KMS-11 (cell line): ENCODE results near the gene DDI1.

ENCODE experiments used
- H2AFZ ChIP-seq: fragments of 200-600 bp; sonication (generic); 2 replicates; pipeline ENCODE4 v1.6.1; 2016; ENCODE audit warnings: antibody characterized with exemption, mixed run types, low read depth
- H3K27ac ChIP-seq: fragments of 200-600 bp; sonication (generic); 2 replicates; pipeline ENCODE4 v1.6.1; 2016; ENCODE audit warnings: mild to moderate bottlenecking, mixed run types
- H3K27me3 ChIP-seq: fragments of 200-600 bp; sonication (generic); 2 replicates; pipeline ENCODE4 v1.6.1; 2017; ENCODE audit warnings: mild to moderate bottlenecking, low read depth, mixed run types, moderate library complexity; ENCODE audit not compliant: insufficient read depth
- H3K36me3 ChIP-seq: fragments of 200-600 bp; sonication (generic); 2 replicates; pipeline ENCODE4 v1.6.1; 2017; ENCODE audit warnings: mild to moderate bottlenecking, mixed run types; ENCODE audit not compliant: insufficient read depth
- H3K4me1 ChIP-seq: fragments of 200-600 bp; sonication (generic); 2 replicates; pipeline ENCODE4 v1.6.1; 2016; ENCODE audit warnings: mild to moderate bottlenecking, low read depth, mixed run types; ENCODE audit not compliant: poor library complexity, severe bottlenecking
- H3K4me2 ChIP-seq: fragments of 200-600 bp; sonication (generic); 2 replicates; pipeline ENCODE4 v1.7.0; 2016; ENCODE audit warnings: mild to moderate bottlenecking, mixed run types
- H3K4me3 ChIP-seq: fragments of 200-600 bp; sonication (generic); IDR thresholded peaks from 2 replicates; pipeline ENCODE4 v1.6.1; 2017; ENCODE audit warnings: low read depth, low read length, mixed read lengths; ENCODE audit not compliant: insufficient read depth
- H3K79me2 ChIP-seq: fragments of 200-600 bp; sonication (generic); 2 replicates; pipeline ENCODE4 v1.6.1; 2016; ENCODE audit warnings: low read depth, mixed run types; ENCODE audit not compliant: insufficient read depth
- H3K9ac ChIP-seq: fragments of 200-600 bp; sonication (generic); 2 replicates; pipeline ENCODE4 v1.6.1; 2016; ENCODE audit warnings: mild to moderate bottlenecking, mixed run types
- H4K20me1 ChIP-seq: fragments of 200-600 bp; sonication (generic); 2 replicates; pipeline ENCODE4 v1.6.1; 2016; ENCODE audit warnings: mild to moderate bottlenecking, mixed run types; ENCODE audit not compliant: insufficient read depth
- CTCF ChIP-seq: fragments of 200-600 bp; sonication (generic); conservative IDR thresholded peaks from 2 replicates; pipeline ENCODE4 v1.6.1; 2017; ENCODE audit warnings: low read depth, mild to moderate bottlenecking, antibody characterized with exemption, low read length, moderate library complexity, mixed read lengths

The DDI1 gene

DNA sequence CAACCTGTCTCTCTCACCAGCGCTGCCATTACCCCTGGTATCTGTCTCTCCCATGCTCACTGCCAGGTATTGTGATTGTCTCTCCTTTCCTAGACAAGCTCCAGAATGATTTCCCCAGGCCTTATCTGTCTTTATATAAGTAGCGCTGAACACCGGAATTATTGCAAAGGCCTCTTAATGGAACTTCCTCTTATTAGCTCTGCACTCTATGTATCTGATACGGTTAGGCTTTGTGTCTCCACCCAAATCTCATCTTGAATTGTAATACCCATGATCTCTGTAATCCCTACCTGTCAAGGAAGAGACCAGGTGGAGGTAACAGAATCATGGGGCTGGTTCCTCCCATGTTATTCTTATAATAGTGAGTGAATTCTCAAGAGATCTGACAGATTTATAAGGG lies 39.3 kb downstream of the DDI1 start:
- no peak overlapping the region for H3K4me2 ChIP-seq
- no peak for TF ChIP-seq CTCF
- H3K27me3 ChIP-seq, result no peaks in the 10 kb centered on the region
- no peak overlapping the region for H3K9ac ChIP-seq
- H2AFZ ChIP-seq, result no peak overlapping the region
- no peak overlapping the region for H3K27ac ChIP-seq
- no peaks in the 10 kb centered on the region for H4K20me1 ChIP-seq
- no peak overlapping the region for H3K4me3 ChIP-seq
- H3K4me1 ChIP-seq, result no peaks in the 10 kb centered on the region
- no peaks in the 10 kb centered on the region for H3K79me2 ChIP-seq
- no peaks in the 10 kb centered on the region for H3K36me3 ChIP-seq

GRCh38 chr11:104076455-104076854 lies 40.0 kb downstream of the DDI1 start:
- no peak overlapping the region for H3K27ac ChIP-seq
- no peak overlapping the region for H3K4me2 ChIP-seq
- no peak for TF ChIP-seq CTCF
- H3K4me1 ChIP-seq, result no peaks in the 10 kb centered on the region
- no peak overlapping the region for H3K4me3 ChIP-seq
- H2AFZ ChIP-seq, result no peak overlapping the region
- no peaks in the 10 kb centered on the region for H3K36me3 ChIP-seq
- no peaks in the 10 kb centered on the region for H4K20me1 ChIP-seq
- no peaks in the 10 kb centered on the region for H3K27me3 ChIP-seq
- no peak overlapping the region for H3K9ac ChIP-seq
- H3K79me2 ChIP-seq, result no peaks in the 10 kb centered on the region

DNA sequence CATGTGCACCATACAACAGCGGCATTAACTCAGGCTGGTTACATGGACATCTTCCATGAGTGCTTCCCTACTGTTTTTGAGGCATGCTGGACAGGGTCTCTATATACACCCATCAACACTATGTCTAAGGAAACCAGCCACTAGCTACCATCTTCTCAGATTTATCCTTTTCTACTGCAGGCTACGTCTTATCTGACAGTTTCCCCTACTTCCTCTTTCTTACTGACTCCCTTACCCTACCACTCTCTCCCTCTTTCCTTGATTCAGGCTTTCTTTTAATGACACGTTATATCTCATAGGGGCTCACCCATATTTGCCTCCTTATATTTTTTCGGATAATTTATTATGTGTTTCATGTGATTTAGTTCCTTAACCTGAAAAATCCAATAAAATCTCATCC lies 41.8 kb downstream of the DDI1 start:
- no peaks in the 10 kb centered on the region for H3K79me2 ChIP-seq
- no peak overlapping the region for H3K27ac ChIP-seq
- no peaks in the 10 kb centered on the region for H3K4me1 ChIP-seq
- no peaks in the 10 kb centered on the region for H3K27me3 ChIP-seq
- no peak overlapping the region for H3K4me3 ChIP-seq
- no peak overlapping the region for H2AFZ ChIP-seq
- no peaks in the 10 kb centered on the region for H4K20me1 ChIP-seq
- no peak overlapping the region for H3K4me2 ChIP-seq
- H3K9ac ChIP-seq, result no peak overlapping the region
- no peaks in the 10 kb centered on the region for H3K36me3 ChIP-seq
- no peak for TF ChIP-seq CTCF

- Histone ChIP-seq H3K4me2 (no peak overlapping the region), H2AFZ (no peak overlapping the region), H4K20me1 (no peaks in the 10 kb centered on the region), H3K36me3 (no peaks in the 10 kb centered on the region), H3K9ac (no peak overlapping the region), H3K4me3 (no peak overlapping the region), H3K79me2 (no peaks in the 10 kb centered on the region), H3K4me1 (no peaks in the 10 kb centered on the region), H3K27me3 (no peaks in the 10 kb centered on the region), H3K27ac (no peak overlapping the region)
- no peak for TF ChIP-seq CTCF
Measured at GRCh38 chr11:104078995-104079394, 42.6 kb downstream of the DDI1 start.

- H2AFZ ChIP-seq, result no peak overlapping the region
- no peaks in the 10 kb centered on the region for H3K36me3 ChIP-seq
- H3K27ac ChIP-seq, result no peak overlapping the region
- no peaks in the 10 kb centered on the region for H3K4me1 ChIP-seq
- no peak overlapping the region for H3K9ac ChIP-seq
- no peak overlapping the region for H3K4me3 ChIP-seq
- no peak overlapping the region for H3K4me2 ChIP-seq
- H3K27me3 ChIP-seq, result no peaks in the 10 kb centered on the region
- H4K20me1 ChIP-seq, result no peaks in the 10 kb centered on the region
- no peak for TF ChIP-seq CTCF
- H3K79me2 ChIP-seq, result no peaks in the 10 kb centered on the region
Measured at GRCh38 chr11:104086621-104087020, 50.2 kb downstream of the DDI1 start.
